ENCODE measurements around the gene SPECC1. TPM values are rescaled to one million over a fixed set of nuclear protein-coding genes. Genes with fewer than 3 reads are reported as not detected.

SPECC1 gene
- total and polyA plus RNA-seq, 2 donors (not counting 3 experiments of a cell fraction or from before 2014, with no cell fraction given), result 5.3 to 20.4 TPM

- POLR2A ChIA-PET, result no interaction called here
- Histone ChIP-seq H2AFZ (ENCODE audit: low read depth, low read length) (no peak overlapping the region), H4K20me1 (replicated peaks; ENCODE audit: control insufficient read depth, extremely low read depth, insufficient read depth, low read length) (no peaks in the 10 kb centered on the region), H3K79me2 (ENCODE audit: control insufficient read depth, insufficient read depth, low read length) (no peaks in the 10 kb centered on the region), H3K27ac (ENCODE audit: insufficient read depth, low read depth, low read length) (no peak overlapping the region), H3K9ac (replicated peaks; ENCODE audit: extremely low read depth, insufficient read depth, low read length) (no peak overlapping the region), H3K4me2 (ENCODE audit: insufficient read depth, low read length) (no peak overlapping the region), H3K4me1 (ENCODE audit: control insufficient read depth, extremely low read depth, insufficient read depth, low read length) (no peaks in the 10 kb centered on the region), H3K9me1 (replicated peaks; ENCODE audit: control insufficient read depth, extremely low read depth, insufficient read depth, low read length) (no peaks in the 10 kb centered on the region), H3K27me3 (ENCODE audit: control insufficient read depth in 2 of 2, insufficient read depth in 2 of 2, low read length in 2 of 2) (no peaks in the 10 kb centered on the region), H3K9me3 (replicated peaks; ENCODE audit: control insufficient read depth, insufficient read depth, low read length) (no peaks in the 10 kb centered on the region), H3K36me3 (ENCODE audit: control insufficient read depth in 2 of 2, extremely low read depth in 1 of 2, insufficient read depth in 2 of 2, low read length in 2 of 2) (no peaks in the 10 kb centered on the region), H3K4me3 (replicated peaks in 1 of 3; ENCODE audit: insufficient read depth in 1 of 3, low read depth in 1 of 3, low read length in 3 of 3) (no peak overlapping the region)
- DNase-seq (ENCODE audit: low read depth, low spot score) (no peak), FAIRE-seq (no peak)
- CTCF ChIA-PET, result interaction anchor here (1.1 to 3.1 kb wide), 14 partner anchors 10 to 233 kb away, joined by 3 to 45 read pairs (median 4); no protein-coding TSS in a partner anchor
- TF ChIP-seq CTCF (IDR thresholded peaks at IDR 0.05; ENCODE audit: extremely low read depth in 1 of 2, insufficient read depth in 1 of 2, low read depth in 1 of 2, low read length in 2 of 2) (no peak), EZH2 (IDR thresholded peaks at IDR 0.05; ENCODE audit: borderline replicate concordance, low read depth, low read length, severe bottlenecking) (no peak), MYC (IDR thresholded peaks at IDR 0.05; ENCODE audit: low read depth, low read length) (no peak), GATA2 (IDR thresholded peaks at IDR 0.05; ENCODE audit: insufficient read depth, insufficient read length, low read depth, low read length) (no peak)
- dilution Hi-C loops (cut with MboI; ENCODE audit: extremely low pct_ligation_motif_present, low sequenced_read_pairs) (no loop called here), intact Hi-C loops (cut with micrococcal nuclease) (loop anchor here (1.0 to 5.0 kb wide), 5 partner anchors 70 to 622 kb away; no protein-coding TSS in a partner anchor)
- no TSS peak for BruUV-seq (replicated peaks)
Measured at GRCh38 chr17:20225162-20226115, 216.3 kb downstream of the SPECC1 start.
